Adrenal gland (tissue), 5 donors: ENCODE results near the gene MS4A6E.
A peak's percentile ranks its signal among the peaks of the same experiment; 100 is the strongest.

ENCODE experiments used
- CTCF ChIP-seq, 6 experiments: fragments of 450-650 bp in 4 of 6; fragments of 200-600 bp in 2 of 6; sonication (generic) in 1 of 6; IDR thresholded peaks; 1 replicate in 5 of 6; 2 replicates in 1 of 6; pipeline versions ENCODE4 v1.5.1 to v1.8.0; 2016 to 2021; ENCODE audit warnings: antibody characterized with exemption in 6 of 6, mild to moderate bottlenecking in 2 of 6, moderate library complexity in 1 of 6
- POLR2A ChIP-seq, 2 donors: fragments of 450-650 bp; IDR thresholded peaks; one replicate each; pipeline ENCODE4 v1.6.1; 2017; ENCODE audit warnings: antibody characterized with exemption in 2 of 2, mild to moderate bottlenecking in 2 of 2, moderate library complexity in 1 of 2
- donor health status: DM: no; HTN: no; CAD: no.

- TF ChIP-seq CTCF (IDR thresholded peaks at IDR 0.05): peak; percentile 57 to 71 (median 65)
- TF ChIP-seq POLR2A (IDR thresholded peaks at IDR 0.05): no peak
These were observed 36.8 kb downstream of the MS4A6E start for GRCh38 chr11:60363542-60364470.
